H1 (cell line): ENCODE data around the gene DPEP1. TPM values are rescaled to one million over a fixed set of nuclear protein-coding genes. Genes with fewer than 3 reads are reported as not detected.

Experiments
- ASH2L ChIP-seq: fragments of 200-600, 300-600 bp; sonication (generic); IDR thresholded peaks from one replicate; pipeline ENCODE4 v1.7.1; 2017; ENCODE audit warnings: low read length
- CEBPB ChIP-seq: IDR thresholded peaks from 2 replicates; pipeline ENCODE4 v1.6.1; 2012; ENCODE audit warnings: low read depth, low read length
- CHD7 ChIP-seq: fragments of 300-600 bp; sonication (generic); IDR thresholded peaks from 2 replicates; pipeline ENCODE4 v1.7.1; 2012; ENCODE audit warnings: low read length, moderate library complexity, mild to moderate bottlenecking, inconsistent platforms; ENCODE audit not compliant: insufficient replicate concordance
- EZH2 ChIP-seq: fragments of 200-600 bp; sonication (generic); IDR thresholded peaks from 2 replicates; pipeline ENCODE4 v1.7.1; 2012; ENCODE audit warnings: low read depth, mild to moderate bottlenecking, moderate library complexity, low read length, inconsistent platforms; ENCODE audit not compliant: severe bottlenecking
- HDAC2 ChIP-seq, 2 experiments: fragments of 300-600 bp in 1 of 2; sonication (generic) in 1 of 2; IDR thresholded peaks; 2 replicates each; pipeline ENCODE4 v1.6.1; 2011 to 2012; ENCODE audit warnings: low read depth in 2 of 2, low read length in 2 of 2, mild to moderate bottlenecking in 2 of 2, moderate library complexity in 2 of 2, borderline replicate concordance in 1 of 2, inconsistent platforms in 1 of 2
- NANOG ChIP-seq: IDR thresholded peaks from 2 replicates; pipeline ENCODE4 v1.6.1; 2011; ENCODE audit warnings: low read length, low read depth, mild to moderate bottlenecking, inconsistent platforms; ENCODE audit not compliant: insufficient read depth, poor library complexity, severe bottlenecking
- RXRA ChIP-seq: IDR thresholded peaks from 2 replicates; pipeline ENCODE4 v1.6.1; 2011; ENCODE audit warnings: low read depth, mild to moderate bottlenecking, low read length, moderate library complexity; ENCODE audit not compliant: insufficient read depth
- SP1 ChIP-seq: IDR thresholded peaks from 2 replicates; pipeline ENCODE4 v1.6.1; 2011; ENCODE audit warnings: low read depth, low read length
- TAF7 ChIP-seq: optimal IDR thresholded peaks from 2 replicates; pipeline ENCODE3; 2011; ENCODE audit warnings: low read depth, mild to moderate bottlenecking, inconsistent platforms, low read length, moderate library complexity, borderline replicate concordance
- YY1 ChIP-seq: IDR thresholded peaks from 2 replicates; pipeline ENCODE4 v1.6.1; 2011; ENCODE audit warnings: low read depth, mild to moderate bottlenecking, low read length
- ZNF274 ChIP-seq: IDR thresholded peaks from 2 replicates; pipeline ENCODE4 v1.7.0; 2012; ENCODE audit warnings: low read length, borderline replicate concordance; ENCODE audit errors: extremely low read depth
- polyA plus RNA-seq, 7 experiments: library from polyadenylated mRNA; depleted of rRNA in 3 of 7; stranded (reverse) in 5 of 7; unstranded in 2 of 7; fragments of >200 nt in 5 of 7; fragments of 200-250 nt in 2 of 7; gene quantifications; 1 replicate in 5 of 7; 2 replicates in 1 of 7; 4 replicates in 1 of 7; pipeline versions ENCODE4 v1.2.1 to v1.2.3, GENCODE V29; 2011 to 2013; ENCODE audit warnings: missing spikeins in 2 of 7, mixed read lengths in 2 of 7
- total RNA-seq: library from RNA; stranded (reverse); fragmentation: NEBNext Ultra II Directional; extraction: Animal tissue kit (Norgen Biotek cat#: 25700); gene quantifications from 2 replicates; pipeline ENCODE4 v1.2.1, GENCODE V29; 2021

The DPEP1 gene
- total and polyA plus RNA-seq, 2 of the 8 experiments (the other 6 are each of a cell fraction or from before 2014, with no cell fraction given): 2.8 to 3.1 TPM

- TF ChIP-seq CHD7 (no peak), CEBPB (no peak), ZNF274 (no peak), HDAC2 (IDR thresholded peaks at IDR 0.05; ENCODE audit: borderline replicate concordance in 1 of 2, low read depth in 2 of 2, low read length in 2 of 2) (no peak), EZH2 (no peak), YY1 (no peak), SP1 (no peak), TAF7 (no peak), ASH2L (no peak), RXRA (no peak), NANOG (no peak)
- TF ChIP-seq, all 59 proteins: peak for 0
These were observed 6.0 kb upstream of the DPEP1 start (continued) for GRCh38 chr16:89607453-89607852.
